ENCODE data around the gene HDAC6. TPM values are rescaled to one million over a fixed set of nuclear protein-coding genes. Genes with fewer than 3 reads are reported as not detected.

The HDAC6 gene
- total and polyA plus RNA-seq, 10 of the 15 experiments (the other 5 are each of a cell fraction or from before 2014, with no cell fraction given), result 8.3 to 47.0 (median 34.1) TPM

- 71% methylated on average over 7 of the region's 13 CpGs for WGBS (ENCODE audit: insufficient coverage, insufficient replicate concordance, low lambda C conversion rate, missing lambda C conversion rate)
These were observed 19.1 kb upstream of the HDAC6 start for GRCh38 chrX:48782795-48783194.

More at GRCh38 chrX:48782795-48783194, 19.1 kb upstream of the HDAC6 start:
- no peak overlapping the region for H3K27ac ChIP-seq (ENCODE audit: control insufficient read depth, insufficient read depth)
- intact Hi-C loops (cut with micrococcal nuclease; ENCODE audit: unreplicated experiment) (no loop called here), in situ Hi-C loops (cut with MboI) (no loop called here)
- BruUV-seq (replicated peaks), result no TSS peak
- H3K4me1 ChIP-seq (ENCODE audit: control insufficient read depth, insufficient read depth, low read length), result no peaks in the 10 kb centered on the region
- H3K36me3 ChIP-seq (ENCODE audit: control insufficient read depth in 2 of 2, insufficient read depth in 2 of 2, low read length in 1 of 2), result no peaks in the 10 kb centered on the region
- H3K79me2 ChIP-seq (ENCODE audit: control insufficient read depth, insufficient read depth, low read length), result no peaks in the 10 kb centered on the region
- FAIRE-seq (no peak), DNase-seq (ENCODE audit: low read depth, low spot score) (no peak), ATAC-seq (no peak)
- ChIA-PET RAD21 (ENCODE audit: unreplicated experiment) (no interaction called here), CTCF (no interaction called here), SMC1A (ENCODE audit: uncharacterized antibody, unreplicated experiment) (no interaction called here), POLR2A (no interaction called here)
- no peak overlapping the region for H3K4me3 ChIP-seq
- H3K9ac ChIP-seq (ENCODE audit: control insufficient read depth, insufficient read depth, low read length), result no peak overlapping the region
- H3K4me2 ChIP-seq (ENCODE audit: control insufficient read depth, insufficient read depth), result no peak overlapping the region
- no peaks in the 10 kb centered on the region for H3K9me3 ChIP-seq (replicated peaks; ENCODE audit: control insufficient read depth, insufficient read depth, low read length)
- no peaks in the 10 kb centered on the region for H3K27me3 ChIP-seq (replicated peaks in 1 of 2; ENCODE audit: control insufficient read depth in 2 of 2, insufficient read depth in 2 of 2, low read length in 1 of 2)
- TF ChIP-seq POLR2AphosphoS5 (IDR thresholded peaks at IDR 0.05; ENCODE audit: low read length) (no peak), JUNB (IDR thresholded peaks at IDR 0.05) (no peak), ZNF274 (IDR thresholded peaks at IDR 0.05; ENCODE audit: insufficient read depth, insufficient read length) (no peak), ZNF207 (IDR thresholded peaks at IDR 0.05; ENCODE audit: borderline replicate concordance) (no peak), MTA2 (IDR thresholded peaks at IDR 0.05; ENCODE audit: low read depth) (no peak), E2F8 (IDR thresholded peaks at IDR 0.05; ENCODE audit: low read depth, partially characterized antibody) (no peak), CHD4 (IDR thresholded peaks at IDR 0.05) (no peak), IRF5 (IDR thresholded peaks at IDR 0.05; ENCODE audit: borderline replicate concordance) (no peak), SRF (IDR thresholded peaks at IDR 0.05; ENCODE audit: low read depth in 2 of 2, low read length in 2 of 2) (no peak), ATF3 (IDR thresholded peaks at IDR 0.05; ENCODE audit: borderline replicate concordance, extremely low read depth, low read depth, low read length) (no peak), NR2C2 (IDR thresholded peaks at IDR 0.05; ENCODE audit: borderline replicate concordance, control insufficient read depth, insufficient read length, low read depth) (no peak), ZNF384 (IDR thresholded peaks at IDR 0.05; ENCODE audit: borderline replicate concordance, low read depth, low read length) (no peak)
- no peak overlapping the region for H2AFZ ChIP-seq (ENCODE audit: control insufficient read depth, low read depth, low read length)
- H4K20me1 ChIP-seq (ENCODE audit: control insufficient read depth, insufficient read depth), result no peaks in the 10 kb centered on the region
